ENCODE data around the gene EARS2.
"Not testable (repeated sequence)": the region's sequence is repeated elsewhere in the genome, so short reads cannot be mapped to it uniquely, and the experiment has no call there.

The EARS2 gene

GRCh38 chr16:23556881-23557778 lies at the start of gene EARS2, which contains the start of gene UBFD1:
TSS of gene EARS2 (minus strand) at chr16:23557350. CDS start at chr16:23557343, 7 bp downstream.
TSS of gene UBFD1 (plus strand) at chr16:23557727. CDS start at chr16:23557743, 16 bp downstream.
- peak; percentile 95 for DNase-seq

- no peak for DNase-seq
These were observed 40.0 kb upstream of the EARS2 start for GRCh38 chr16:23597003-23597756.

GRCh38 chr16:23595951-23596720 lies 39.0 kb upstream of the EARS2 start, which contains the start of gene NDUFAB1:
TSS of gene NDUFAB1 (minus strand) at chr16:23596316. CDS start at chr16:23596290, 26 bp downstream.
- peak; percentile 90 for DNase-seq

DNA sequence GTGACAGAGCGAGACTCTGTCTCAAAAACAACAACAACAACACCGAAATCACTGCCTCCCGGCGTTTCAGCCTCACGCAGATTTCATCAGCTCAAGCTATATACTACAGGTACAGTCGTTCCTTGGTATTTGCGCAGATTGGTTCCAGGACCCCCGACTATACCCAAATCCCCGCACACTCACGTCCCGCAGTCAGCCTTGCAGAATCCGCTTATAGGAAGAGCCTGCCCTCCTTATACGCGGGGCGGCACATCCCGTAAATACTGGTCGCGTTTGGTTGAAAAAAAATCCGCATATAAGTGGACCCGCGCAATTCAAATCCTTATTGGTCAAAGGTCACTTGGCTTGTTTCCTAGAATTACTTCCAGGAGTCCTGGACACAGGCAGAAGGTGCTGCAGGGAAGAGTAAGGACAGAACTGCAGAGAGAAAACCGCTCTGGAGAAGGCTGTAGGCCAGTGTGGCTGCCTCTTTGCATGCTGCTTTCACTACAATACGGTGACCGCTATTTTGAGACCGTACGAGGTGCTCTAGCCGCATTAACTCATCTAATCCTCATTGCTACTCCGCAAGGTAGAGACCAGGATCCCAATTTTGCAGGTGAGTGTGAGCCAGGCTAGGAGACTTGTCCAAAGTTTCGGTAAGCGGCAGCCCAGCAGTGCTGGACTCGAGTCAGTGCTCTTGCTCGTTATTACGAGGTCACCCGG lies 38.2 kb upstream of the EARS2 start:
- no peak for DNase-seq

DNA sequence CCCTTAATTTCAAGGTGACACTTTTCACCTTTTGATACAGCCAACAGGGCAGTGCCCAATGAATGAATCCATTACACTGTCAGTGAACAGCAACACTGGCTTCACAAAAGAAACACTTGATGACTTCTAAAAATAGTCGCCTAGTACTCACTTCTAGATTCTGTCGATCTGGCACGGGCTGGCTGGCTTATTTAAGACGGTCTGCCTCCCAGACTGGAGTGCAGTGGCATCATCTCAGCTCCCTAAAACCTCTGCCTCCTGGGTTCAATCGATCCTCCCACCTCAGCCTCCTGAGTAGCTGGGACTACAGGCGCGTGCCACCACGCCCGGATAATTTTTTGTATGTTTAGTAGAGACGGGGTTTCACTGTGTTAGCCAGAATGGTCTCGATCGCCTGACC lies 37.0 kb upstream of the EARS2 start:
- DNase-seq, result no peak

- no peak for DNase-seq
These were observed 33.0 kb upstream of the EARS2 start for GRCh38 chr16:23590181-23590580.

- DNase-seq, result no peak
These were observed 30.6 kb upstream of the EARS2 start for GRCh38 chr16:23587726-23588125.

DNA sequence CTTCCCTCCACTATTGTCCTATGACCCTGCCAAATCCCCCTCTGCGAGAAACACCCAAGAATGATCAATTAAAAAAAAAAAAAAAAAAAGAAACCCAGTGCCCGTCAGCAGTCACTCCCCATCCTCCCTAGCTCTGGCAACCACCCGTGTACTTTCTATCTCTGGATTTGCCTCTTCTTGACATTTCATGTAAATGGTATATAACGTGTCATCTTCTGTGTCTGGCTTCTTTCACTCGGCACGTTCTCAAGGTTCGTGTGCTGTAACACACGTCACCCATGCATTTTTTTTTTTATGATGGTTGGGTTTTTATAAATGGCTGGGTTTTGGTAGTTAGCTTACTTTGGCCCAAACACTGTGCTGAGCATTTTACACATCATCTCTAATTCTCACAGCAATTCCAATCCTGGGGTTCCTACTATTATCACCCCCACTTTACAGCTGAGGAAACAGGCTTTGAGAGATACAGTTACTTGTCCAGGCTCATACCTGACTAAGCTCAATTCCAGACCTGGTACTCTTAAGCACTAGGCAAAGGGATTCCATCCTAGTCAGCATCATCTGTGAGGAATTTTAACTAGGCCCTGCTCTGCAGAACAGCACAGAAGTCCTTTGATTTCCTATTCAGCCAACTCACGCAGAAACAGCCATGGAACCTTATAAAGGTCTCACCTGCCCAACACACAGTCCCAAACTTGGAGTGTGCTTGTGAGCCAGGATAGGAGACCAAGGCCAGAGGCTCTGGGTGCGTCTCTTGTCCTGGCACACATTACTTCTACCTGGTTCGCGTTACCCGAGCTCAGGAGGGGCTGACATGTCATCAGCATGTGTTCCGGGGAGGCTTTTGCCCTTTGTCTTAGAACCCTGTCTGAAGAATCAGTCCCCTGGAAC lies 27.3 kb upstream of the EARS2 start:
- DNase-seq, result no peak

DNA sequence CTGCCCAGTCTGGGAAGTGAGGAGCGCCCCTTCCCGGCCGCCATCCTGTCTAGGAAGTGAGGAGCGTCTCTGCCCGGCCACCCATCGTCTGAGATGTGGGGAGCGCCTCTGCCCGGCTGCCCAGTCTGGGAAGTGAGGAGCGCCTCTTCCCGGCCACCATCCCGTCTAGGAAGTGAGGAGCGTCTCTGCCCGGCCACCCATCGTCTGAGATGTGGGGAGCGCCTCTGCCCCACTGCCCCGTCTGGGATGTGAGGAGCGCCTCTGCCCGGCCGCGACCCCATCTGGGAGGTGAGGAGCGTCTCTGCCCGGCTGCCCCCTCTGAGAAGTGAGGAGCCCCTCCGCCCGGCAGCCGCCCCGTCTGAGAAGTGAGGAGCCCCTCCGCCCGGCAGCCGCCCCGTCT lies 26.1 kb upstream of the EARS2 start:
- not testable (repeated sequence) for DNase-seq

- DNase-seq, result no peak
These were observed 24.6 kb upstream of the EARS2 start for GRCh38 chr16:23581764-23582163.

GRCh38 chr16:23580391-23580790 lies 23.2 kb upstream of the EARS2 start:
- no peak for DNase-seq

- no peak for DNase-seq
These were observed 22.2 kb upstream of the EARS2 start for GRCh38 chr16:23579371-23579770.

DNA sequence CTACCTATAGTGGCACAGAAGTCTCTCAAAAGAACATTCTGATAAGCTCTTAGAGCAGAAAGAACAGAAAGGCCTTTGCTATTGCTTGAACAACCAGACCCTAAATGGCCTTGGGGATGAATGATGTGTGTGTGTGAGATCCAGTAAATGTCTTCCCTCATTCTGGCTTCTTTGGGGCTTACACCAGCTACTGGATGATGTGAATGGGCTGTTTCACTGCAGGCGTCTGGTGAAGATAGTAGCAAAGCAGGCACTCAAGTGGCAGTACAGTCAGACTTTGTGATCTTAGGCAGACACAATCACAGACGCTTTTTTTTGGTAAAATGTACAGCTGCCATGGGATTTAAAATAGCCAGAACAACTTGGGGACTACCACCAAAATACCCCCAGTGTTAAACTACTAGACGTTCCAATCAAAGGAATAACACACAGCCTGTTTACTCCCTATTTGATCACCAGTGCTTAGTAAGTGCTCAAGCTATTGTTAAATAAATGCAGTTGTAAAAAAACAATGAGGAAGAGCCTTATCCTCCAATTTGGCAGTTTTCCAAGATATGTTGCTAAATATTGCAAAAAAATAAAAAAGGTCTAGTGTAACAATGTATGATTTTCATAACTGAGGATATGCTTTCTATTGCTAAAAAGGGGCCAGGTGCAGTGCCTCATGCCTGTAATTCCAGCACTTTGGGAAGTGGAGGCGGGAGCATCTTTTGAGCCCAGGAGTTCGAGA lies 21.1 kb upstream of the EARS2 start:
- DNase-seq, result no peak

DNA sequence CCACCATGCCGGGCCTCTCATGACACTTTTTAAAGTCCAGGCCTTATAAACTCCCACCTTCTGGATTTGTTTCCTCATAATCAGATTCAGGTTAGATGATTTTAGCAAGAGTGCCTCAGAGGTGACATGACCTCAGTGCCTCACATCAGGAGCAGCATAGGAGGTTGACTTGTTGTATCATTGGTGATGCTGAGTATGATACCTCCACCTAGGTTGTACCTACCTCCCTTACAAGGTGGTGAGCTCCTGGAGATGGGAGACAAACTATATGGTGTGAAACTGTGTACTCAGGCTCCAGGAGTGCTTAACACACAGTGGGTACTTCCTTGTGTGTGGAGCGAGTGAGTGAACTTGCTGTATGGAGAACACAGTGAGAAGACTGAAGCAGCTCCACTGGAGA lies 20.3 kb upstream of the EARS2 start:
- no peak for DNase-seq

DNA sequence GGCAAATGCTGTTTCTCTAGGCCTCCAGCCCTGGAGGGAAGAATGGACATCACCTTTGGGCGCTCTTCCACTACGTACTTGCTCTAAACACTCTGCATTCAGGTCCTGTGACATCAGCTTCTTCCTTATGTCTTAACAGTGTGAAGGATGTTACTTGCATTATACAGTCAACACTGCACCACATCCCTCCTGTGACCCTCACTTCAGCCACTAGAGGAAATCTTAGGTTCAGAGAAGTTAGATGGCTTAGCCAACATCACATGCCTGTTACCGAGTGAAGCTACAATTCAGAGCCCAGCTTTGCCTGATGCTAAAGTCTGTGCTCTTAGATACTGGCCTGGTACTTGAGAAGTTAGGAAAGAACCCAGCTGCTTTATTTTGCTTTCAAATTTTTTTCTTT lies 18.7 kb upstream of the EARS2 start:
- no peak for DNase-seq

DNA sequence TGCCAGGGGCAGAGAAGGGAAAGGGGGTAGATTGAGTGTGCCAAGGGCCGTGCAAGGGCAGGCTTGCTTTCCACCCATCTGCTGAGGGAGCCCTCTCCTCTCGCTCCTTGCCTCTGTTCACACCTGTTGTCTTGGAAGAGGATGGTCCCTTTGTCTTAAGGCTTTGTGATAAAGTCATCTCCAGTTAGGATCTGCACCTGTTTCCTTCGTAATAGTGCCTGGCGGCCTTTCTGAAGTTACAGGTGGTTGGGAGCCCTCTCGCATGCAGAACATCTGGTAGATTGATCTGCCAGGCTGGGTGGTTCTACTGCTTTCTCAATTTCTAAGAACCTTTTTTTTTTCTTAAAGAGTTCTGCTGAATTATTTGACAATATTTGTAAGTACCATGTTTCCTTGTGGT lies 16.7 kb upstream of the EARS2 start:
- DNase-seq, result no peak

GRCh38 chr16:23572394-23572793 lies 15.2 kb upstream of the EARS2 start:
- DNase-seq, result no peak

DNA sequence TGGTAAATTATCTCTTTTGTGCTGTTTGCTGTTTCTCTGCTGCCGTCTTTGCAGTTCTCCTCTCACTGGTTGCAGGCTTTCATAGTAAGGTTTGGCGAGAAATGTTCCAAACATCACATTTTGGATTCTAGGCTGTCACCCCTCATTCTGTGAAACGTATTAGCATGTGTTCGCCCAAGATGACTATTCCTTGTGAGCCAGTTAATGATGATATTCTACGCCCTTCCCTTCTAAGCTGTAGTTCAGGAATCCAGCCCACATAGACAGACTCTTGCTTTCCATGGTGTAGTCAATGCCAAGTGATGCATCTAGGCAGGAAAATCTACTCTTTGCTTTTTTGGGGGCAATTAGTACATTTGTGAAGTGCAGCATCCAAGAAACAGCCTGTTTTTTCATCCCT lies 14.7 kb upstream of the EARS2 start:
- DNase-seq, result no peak

DNA sequence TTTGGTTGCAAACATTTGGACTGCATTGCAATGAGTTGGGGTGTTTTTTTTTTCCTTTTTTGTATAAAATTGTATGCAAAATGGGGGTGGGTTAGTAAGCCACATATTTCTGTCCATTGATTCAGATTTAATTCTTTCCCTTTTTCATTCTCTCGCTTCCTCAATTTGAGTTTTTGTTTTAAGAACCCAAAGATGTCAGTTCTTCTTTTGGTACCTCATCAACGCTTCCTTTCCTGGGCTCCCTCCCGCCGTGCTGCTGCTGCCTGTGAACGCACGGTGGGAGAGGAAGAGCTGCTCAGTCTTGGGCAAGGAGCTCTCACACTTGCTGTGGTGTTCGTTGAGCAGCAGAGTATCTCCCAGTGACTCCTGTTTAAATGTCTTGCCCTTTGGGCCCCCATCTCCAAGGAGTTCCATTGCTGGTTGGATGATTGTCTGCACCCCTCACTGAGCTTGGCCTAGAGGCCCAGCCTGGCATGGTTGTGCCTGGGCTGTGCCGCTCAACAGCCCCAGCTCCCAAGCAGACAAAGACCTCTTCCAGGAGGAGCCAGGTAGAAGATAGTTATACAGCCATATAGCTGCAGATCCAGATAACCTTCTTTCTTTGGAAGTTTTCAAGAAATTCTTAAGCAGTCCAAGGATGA lies 14.0 kb upstream of the EARS2 start:
- DNase-seq, result no peak

DNA sequence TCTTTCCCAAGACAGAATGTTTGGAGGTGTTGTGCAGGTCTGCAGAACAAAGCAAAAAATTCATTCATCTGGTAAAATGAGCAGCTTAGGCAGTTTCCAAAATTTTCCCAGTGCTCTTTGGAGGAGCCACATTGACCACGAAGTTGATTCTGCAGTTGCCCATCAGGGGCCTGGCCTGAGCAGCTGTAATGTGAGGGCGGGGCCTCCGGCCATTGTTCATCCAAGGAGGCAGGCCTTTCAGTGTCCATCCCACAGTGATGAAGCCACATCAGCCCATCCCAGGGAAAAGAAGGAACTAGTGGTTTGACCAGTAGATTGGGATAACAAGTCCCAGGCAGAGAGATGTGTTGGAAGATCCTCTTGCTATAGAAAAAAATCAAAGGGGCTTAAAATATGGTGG lies 10.5 kb upstream of the EARS2 start:
- DNase-seq, result no peak
